SK-MEL-5 (cell line): ENCODE results near the gene SNX33. TPM values are rescaled to one million over a fixed set of nuclear protein-coding genes. Genes with fewer than 3 reads are reported as not detected.
"Not testable (repeated sequence)": the region's sequence is repeated elsewhere in the genome, so short reads cannot be mapped to it uniquely, and the experiment has no call there.

ENCODE experiments used
- DNase-seq: peaks from one replicate; pipeline ENCODE4 v3.0.0-alpha.2; 2016; ENCODE audit warnings: low read depth, low spot score
- in situ Hi-C: cut with HindIII; loops from 2 replicates; pipeline ENCODE4 v1.10.0; 2016; ENCODE audit warnings: low sequenced_read_pairs, high pct_unique_total_duplicates, low pct_unique_long_range_greater_than_20kb
- total RNA-seq: library from RNA; depleted of rRNA; stranded (reverse); fragments of >200 nt; shearing (Covaris generic); gene quantifications from 2 replicates; pipeline ENCODE4 v1.2.3, GENCODE V29; 2014; rRNA removed

Gene SNX33
- total RNA-seq, 1 experiment from 2014 or later, result 10.5 TPM

- in situ Hi-C loops, DNase-seq: not testable (repeated sequence)
These were observed 55.9 kb downstream of the SNX33 start for GRCh38 chr15:75703440-75704262.

DNA sequence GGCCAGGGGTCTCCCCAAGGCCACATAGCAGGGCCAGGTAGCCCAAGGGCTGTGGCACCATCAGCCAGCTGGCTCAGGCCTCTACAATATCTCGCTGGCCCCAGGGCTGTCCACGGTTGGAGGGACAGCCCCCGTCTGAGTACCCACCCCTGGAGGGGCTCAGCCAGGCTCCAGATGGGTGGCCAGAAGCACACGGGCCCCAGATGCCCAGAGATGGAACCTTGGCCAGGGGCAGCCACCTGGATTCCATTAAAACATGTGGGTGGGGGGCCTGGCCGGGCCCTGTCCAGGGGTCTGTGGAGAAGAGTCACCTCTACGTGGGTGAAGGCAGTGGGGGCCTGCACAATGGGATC lies 56.5 kb downstream of the SNX33 start:
- no peak for DNase-seq
- in situ Hi-C loops, result no loop called here

DNA sequence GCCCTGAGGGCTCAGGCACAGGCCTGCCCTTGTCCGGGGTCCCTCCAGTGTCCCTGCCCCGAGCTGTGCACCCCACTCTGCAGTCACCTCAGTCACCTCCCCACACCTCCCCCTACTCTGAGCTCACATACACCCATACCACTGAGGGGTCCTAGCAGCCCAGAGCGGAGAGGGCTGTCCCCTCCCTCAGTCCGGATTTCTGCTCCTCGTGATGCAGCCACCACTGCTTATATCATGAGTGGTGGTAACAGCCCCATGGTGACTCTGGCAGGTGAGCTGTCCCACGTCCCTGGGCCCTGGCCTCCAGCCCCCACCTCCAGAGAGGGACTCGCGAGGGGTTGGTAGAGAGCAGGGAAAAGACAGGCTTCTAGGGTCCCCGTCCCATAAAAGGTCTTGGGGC lies 56.9 kb downstream of the SNX33 start:
- in situ Hi-C loops, result no loop called here
- no peak for DNase-seq

DNA sequence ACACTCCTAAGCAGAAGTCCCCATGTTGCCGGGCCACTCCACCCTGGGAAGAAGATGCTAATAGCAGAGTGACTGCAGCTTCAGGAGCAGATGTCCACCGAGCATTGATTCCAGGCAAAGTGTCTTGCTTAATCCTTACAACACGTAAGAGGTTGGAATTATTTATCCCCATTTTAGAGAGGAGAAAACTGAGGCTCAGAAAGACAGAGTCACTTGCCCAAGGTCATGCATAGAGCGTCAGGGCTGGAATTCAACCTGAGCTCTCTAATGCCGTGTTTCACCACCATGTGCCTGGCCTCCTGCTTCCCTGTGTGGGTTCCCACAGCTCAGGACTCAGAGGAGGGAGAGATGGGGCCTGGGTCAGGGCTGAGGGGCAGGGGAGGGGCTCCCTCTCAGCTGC lies 57.7 kb downstream of the SNX33 start:
- DNase-seq, in situ Hi-C loops: not testable (repeated sequence)

GRCh38 chr15:75705854-75706681 lies 58.4 kb downstream of the SNX33 start:
- DNase-seq, result no peak
- in situ Hi-C loops, result no loop called here

- no peak for DNase-seq
- in situ Hi-C loops, result no loop called here
These were observed 58.9 kb downstream of the SNX33 start for GRCh38 chr15:75706682-75706954.

GRCh38 chr15:75709458-75709857 lies 61.7 kb downstream of the SNX33 start:
- in situ Hi-C loops, DNase-seq: not testable (repeated sequence)

DNA sequence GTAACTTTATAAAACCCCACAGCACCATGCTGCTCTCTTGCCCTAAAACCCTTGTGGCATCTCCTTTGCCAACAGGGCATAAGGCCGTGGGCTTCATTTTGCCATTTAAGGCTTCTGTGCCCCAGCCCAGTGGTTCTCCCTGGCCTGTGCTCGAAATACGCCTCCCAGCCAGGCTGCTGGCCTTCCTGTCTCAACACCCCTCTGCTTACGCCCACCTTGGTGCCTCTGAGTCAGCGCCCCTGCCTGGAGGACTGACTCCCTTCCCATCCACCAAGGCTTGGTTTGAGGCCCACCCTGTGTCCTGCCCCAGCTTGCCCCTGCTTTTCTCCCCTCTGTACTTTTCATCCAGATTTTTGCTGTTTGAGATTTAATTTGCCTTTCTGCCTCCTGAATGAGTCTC lies 63.2 kb downstream of the SNX33 start:
- DNase-seq, in situ Hi-C loops: not testable (repeated sequence)

- DNase-seq, in situ Hi-C loops: not testable (repeated sequence)
These were observed 63.8 kb downstream of the SNX33 start for GRCh38 chr15:75711495-75711894.

Other genes starting within 250 kb of the SNX33 start
- 18.9 and 20.6 TPM in 2 replicates for gene SIN3A, start 196.2 kb upstream of the SNX33 start, total RNA-seq
- gene PTPN9, start 68.6 kb upstream of the SNX33 start, total RNA-seq, result 20.0 and 21.0 TPM in 2 replicates
- 35.4 and 39.2 TPM in 2 replicates for gene SNUPN, start 22.2 kb upstream of the SNX33 start, total RNA-seq
- 102 and 106 TPM in 2 replicates for gene IMP3, start 7.7 kb upstream of the SNX33 start, total RNA-seq
- gene CSPG4, start 64.9 kb downstream of the SNX33 start, total RNA-seq, result 11.8 and 13.7 TPM in 2 replicates
- 26.0 and 30.2 TPM in 2 replicates for gene UBE2Q2, start 195.5 kb downstream of the SNX33 start, total RNA-seq